ENCODE data around the gene MCC.

The MCC gene

DNA sequence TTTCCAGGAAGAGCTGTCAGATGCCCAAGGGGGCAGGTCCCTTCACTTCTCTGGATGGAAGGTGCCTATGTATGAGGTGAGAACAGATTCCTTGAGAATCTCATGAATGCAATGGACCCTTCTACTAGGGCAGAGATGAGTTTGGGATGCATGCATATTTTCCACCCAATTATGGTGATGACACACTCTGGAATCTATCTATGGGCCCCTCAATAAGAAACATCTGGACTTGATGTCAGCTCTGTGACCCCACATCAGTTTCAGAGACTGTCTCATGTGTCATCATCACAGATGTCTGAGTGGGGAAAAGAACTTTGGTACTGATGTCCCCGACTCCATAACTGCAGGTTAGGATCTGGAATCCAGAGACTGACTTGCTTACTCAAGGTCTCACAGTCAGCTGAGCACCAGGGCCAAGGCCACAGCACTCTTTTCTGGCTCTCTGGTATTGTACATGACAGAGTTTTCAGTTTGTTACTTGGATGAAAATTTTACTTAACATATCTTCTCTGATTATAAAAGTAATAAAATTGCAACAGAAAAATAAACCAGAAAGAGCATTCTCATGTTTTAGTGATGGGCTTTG is 334.6 kb downstream of the MCC start:
- no peak overlapping the region for H3K27ac ChIP-seq (ENCODE audit: low read depth in 2 of 2, low read length in 2 of 2)
- no peaks in the 10 kb centered on the region for H3K27me3 ChIP-seq (ENCODE audit: control insufficient read depth in 2 of 2, insufficient read depth in 2 of 2, low read length in 2 of 2)
- no peak overlapping the region for H3K9ac ChIP-seq (ENCODE audit: low read depth in 1 of 2, low read length in 2 of 2)
- H3K4me3 ChIP-seq (ENCODE audit: low read length in 2 of 2) = no peak overlapping the region
- no peaks in the 10 kb centered on the region for H3K36me3 ChIP-seq (ENCODE audit: control insufficient read depth in 2 of 2, insufficient read depth in 2 of 2, low read length in 2 of 2)
- H3K9me3 ChIP-seq (ENCODE audit: control insufficient read depth in 2 of 2, low read length in 2 of 2) = no peaks in the 10 kb centered on the region
- H3K4me1 ChIP-seq (ENCODE audit: control insufficient read depth in 2 of 2, insufficient read depth in 2 of 2, low read length in 2 of 2) = no peaks in the 10 kb centered on the region

DNA sequence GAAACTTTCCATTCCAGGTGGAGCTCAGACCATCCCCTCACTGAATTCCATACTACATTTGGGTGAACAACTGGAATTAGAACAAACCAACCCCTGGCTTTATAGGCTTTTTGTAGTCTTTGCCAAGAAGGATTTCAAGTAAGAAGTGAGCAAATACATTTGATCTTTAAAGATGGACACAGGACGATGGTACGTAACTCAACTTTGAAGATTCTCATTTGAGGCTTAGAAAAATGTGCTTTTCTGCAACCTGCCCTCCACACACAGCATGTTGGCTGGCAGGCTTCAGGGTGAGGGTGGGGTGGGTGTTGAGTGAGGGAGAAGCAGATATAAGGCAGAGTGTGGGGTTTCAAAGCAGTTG is 335.9 kb downstream of the MCC start:
- H3K9me3 ChIP-seq (ENCODE audit: control insufficient read depth in 2 of 2, low read length in 2 of 2) = no peaks in the 10 kb centered on the region
- no peaks in the 10 kb centered on the region for H3K27me3 ChIP-seq (ENCODE audit: control insufficient read depth in 2 of 2, insufficient read depth in 2 of 2, low read length in 2 of 2)
- no peak overlapping the region for H3K4me3 ChIP-seq (ENCODE audit: low read length in 2 of 2)
- no peaks in the 10 kb centered on the region for H3K36me3 ChIP-seq (ENCODE audit: control insufficient read depth in 2 of 2, insufficient read depth in 2 of 2, low read length in 2 of 2)
- H3K9ac ChIP-seq (ENCODE audit: low read depth in 1 of 2, low read length in 2 of 2) = no peak overlapping the region
- no peaks in the 10 kb centered on the region for H3K4me1 ChIP-seq (ENCODE audit: control insufficient read depth in 2 of 2, insufficient read depth in 2 of 2, low read length in 2 of 2)
- H3K27ac ChIP-seq (ENCODE audit: low read depth in 2 of 2, low read length in 2 of 2) = no peak overlapping the region

DNA sequence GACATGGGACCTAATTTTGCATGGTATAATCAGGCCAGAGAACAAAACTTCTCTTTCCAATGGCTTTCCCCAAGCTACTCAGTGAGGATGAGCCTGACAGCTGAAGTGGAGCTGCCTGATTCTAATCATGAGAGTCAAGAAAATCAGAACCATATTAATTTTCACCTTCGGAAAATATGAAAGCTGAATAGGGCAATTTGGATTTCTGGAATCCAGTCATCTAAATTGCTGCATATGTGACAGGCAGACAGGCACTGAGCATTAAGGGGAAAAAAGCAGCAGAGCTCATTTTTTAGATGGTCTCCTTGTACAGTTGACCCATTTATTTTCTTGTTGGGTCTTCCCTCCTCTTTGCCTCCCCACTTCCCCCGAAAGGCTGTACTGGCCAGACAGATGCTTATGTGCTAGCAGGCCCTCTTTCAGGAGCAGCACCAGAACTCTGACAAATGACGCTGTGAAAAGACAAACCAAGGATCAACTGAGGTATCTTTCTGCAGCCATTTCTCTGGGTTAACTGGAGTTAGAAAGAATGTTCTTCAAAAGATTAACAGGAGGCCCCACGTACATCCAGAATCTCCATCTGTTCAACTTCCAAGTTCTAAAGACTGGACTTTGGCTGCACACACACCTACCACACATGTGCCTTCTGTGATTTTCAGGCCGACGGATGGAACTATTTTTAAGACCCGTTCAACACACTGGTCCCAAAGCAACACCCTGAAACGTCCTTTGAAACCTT is 336.4 kb downstream of the MCC start:
- Histone ChIP-seq H3K27me3 (ENCODE audit: control insufficient read depth in 2 of 2, insufficient read depth in 2 of 2, low read length in 2 of 2) (no peaks in the 10 kb centered on the region), H3K9ac (ENCODE audit: low read depth in 1 of 2, low read length in 2 of 2) (no peak overlapping the region), H3K4me3 (ENCODE audit: low read length in 2 of 2) (no peak overlapping the region), H3K4me1 (ENCODE audit: control insufficient read depth in 2 of 2, insufficient read depth in 2 of 2, low read length in 2 of 2) (no peaks in the 10 kb centered on the region), H3K9me3 (ENCODE audit: control insufficient read depth in 2 of 2, low read length in 2 of 2) (no peaks in the 10 kb centered on the region), H3K27ac (ENCODE audit: low read depth in 2 of 2, low read length in 2 of 2) (no peak overlapping the region), H3K36me3 (ENCODE audit: control insufficient read depth in 2 of 2, insufficient read depth in 2 of 2, low read length in 2 of 2) (no peaks in the 10 kb centered on the region)

DNA sequence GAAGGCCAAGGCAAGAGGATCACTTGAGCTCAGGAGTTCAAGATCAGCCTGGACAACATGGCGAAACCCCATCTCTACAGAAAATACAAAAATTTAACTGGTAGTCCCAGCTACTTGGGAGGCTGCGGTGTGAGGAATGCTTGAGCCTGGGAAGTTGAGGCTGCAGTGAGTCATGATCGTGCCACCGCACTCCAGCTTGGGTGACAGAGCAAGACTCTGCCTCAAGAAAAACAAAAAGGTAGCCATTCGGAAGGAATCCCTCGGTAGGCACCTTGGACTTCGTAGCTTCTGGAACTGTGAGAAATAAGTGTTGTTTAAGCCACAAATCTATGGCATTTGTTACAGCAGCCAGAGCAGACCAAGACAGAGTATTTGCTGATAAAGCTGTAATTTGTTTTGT is 337.4 kb downstream of the MCC start:
- no peaks in the 10 kb centered on the region for H3K4me1 ChIP-seq (ENCODE audit: control insufficient read depth in 2 of 2, insufficient read depth in 2 of 2, low read length in 2 of 2)
- no peak overlapping the region for H3K4me3 ChIP-seq (ENCODE audit: low read length in 2 of 2)
- H3K9ac ChIP-seq (ENCODE audit: low read depth in 1 of 2, low read length in 2 of 2) = no peak overlapping the region
- no peaks in the 10 kb centered on the region for H3K36me3 ChIP-seq (ENCODE audit: control insufficient read depth in 2 of 2, insufficient read depth in 2 of 2, low read length in 2 of 2)
- H3K9me3 ChIP-seq (ENCODE audit: control insufficient read depth in 2 of 2, low read length in 2 of 2) = no peaks in the 10 kb centered on the region
- H3K27ac ChIP-seq (ENCODE audit: low read depth in 2 of 2, low read length in 2 of 2) = no peak overlapping the region
- H3K27me3 ChIP-seq (ENCODE audit: control insufficient read depth in 2 of 2, insufficient read depth in 2 of 2, low read length in 2 of 2) = no peaks in the 10 kb centered on the region

DNA sequence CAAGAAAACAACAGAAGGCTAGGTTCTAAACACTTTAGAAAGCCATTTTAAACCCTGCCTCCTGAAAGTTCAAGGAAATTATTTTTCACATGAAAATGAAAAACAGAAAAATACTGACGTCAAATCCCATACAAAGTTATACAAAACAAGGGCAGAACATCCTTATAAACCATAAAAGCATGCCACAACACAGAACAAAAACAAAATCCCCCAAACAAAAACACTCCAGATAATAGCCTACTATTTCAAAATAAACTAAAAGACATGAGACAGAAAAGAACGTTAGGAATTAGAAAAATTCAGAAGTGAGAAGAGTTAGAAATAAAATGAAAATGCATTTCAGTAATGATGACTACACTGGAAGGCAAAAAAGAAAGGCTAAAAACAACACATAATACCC is 338.0 kb downstream of the MCC start:
- Histone ChIP-seq H3K9ac (ENCODE audit: low read depth in 1 of 2, low read length in 2 of 2) (no peak overlapping the region), H3K4me3 (ENCODE audit: low read length in 2 of 2) (no peak overlapping the region), H3K4me1 (ENCODE audit: control insufficient read depth in 2 of 2, insufficient read depth in 2 of 2, low read length in 2 of 2) (no peaks in the 10 kb centered on the region), H3K36me3 (ENCODE audit: control insufficient read depth in 2 of 2, insufficient read depth in 2 of 2, low read length in 2 of 2) (no peaks in the 10 kb centered on the region), H3K9me3 (ENCODE audit: control insufficient read depth in 2 of 2, low read length in 2 of 2) (no peaks in the 10 kb centered on the region), H3K27me3 (ENCODE audit: control insufficient read depth in 2 of 2, insufficient read depth in 2 of 2, low read length in 2 of 2) (no peaks in the 10 kb centered on the region), H3K27ac (ENCODE audit: low read depth in 2 of 2, low read length in 2 of 2) (no peak overlapping the region)

DNA sequence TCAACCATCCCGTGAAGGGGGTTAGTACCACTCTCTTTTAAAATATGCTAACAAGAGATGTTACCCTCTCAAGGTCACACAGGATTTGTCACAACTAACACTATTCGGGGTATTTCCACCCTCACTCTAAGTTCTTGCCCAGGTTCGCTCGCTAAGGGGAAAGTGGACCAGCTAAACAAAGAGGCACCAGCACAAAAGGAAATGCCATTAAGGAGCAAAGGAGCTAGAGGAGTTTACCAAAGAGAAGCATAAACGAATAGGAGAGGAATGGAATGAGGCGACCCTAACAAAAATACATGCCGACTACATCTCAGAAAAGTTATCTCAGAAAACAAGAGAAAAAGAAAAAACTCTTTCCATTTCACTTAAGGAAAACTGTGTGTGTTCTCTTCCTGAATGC is 340.7 kb downstream of the MCC start:
- no peak overlapping the region for H3K27ac ChIP-seq (ENCODE audit: low read depth in 2 of 2, low read length in 2 of 2)
- no peak overlapping the region for H3K9ac ChIP-seq (ENCODE audit: low read depth in 1 of 2, low read length in 2 of 2)
- no peaks in the 10 kb centered on the region for H3K4me1 ChIP-seq (ENCODE audit: control insufficient read depth in 2 of 2, insufficient read depth in 2 of 2, low read length in 2 of 2)
- H3K27me3 ChIP-seq (ENCODE audit: control insufficient read depth in 2 of 2, insufficient read depth in 2 of 2, low read length in 2 of 2) = no peaks in the 10 kb centered on the region
- no peaks in the 10 kb centered on the region for H3K36me3 ChIP-seq (ENCODE audit: control insufficient read depth in 2 of 2, insufficient read depth in 2 of 2, low read length in 2 of 2)
- no peaks in the 10 kb centered on the region for H3K9me3 ChIP-seq (ENCODE audit: control insufficient read depth in 2 of 2, low read length in 2 of 2)
- no peak overlapping the region for H3K4me3 ChIP-seq (ENCODE audit: low read length in 2 of 2)

DNA sequence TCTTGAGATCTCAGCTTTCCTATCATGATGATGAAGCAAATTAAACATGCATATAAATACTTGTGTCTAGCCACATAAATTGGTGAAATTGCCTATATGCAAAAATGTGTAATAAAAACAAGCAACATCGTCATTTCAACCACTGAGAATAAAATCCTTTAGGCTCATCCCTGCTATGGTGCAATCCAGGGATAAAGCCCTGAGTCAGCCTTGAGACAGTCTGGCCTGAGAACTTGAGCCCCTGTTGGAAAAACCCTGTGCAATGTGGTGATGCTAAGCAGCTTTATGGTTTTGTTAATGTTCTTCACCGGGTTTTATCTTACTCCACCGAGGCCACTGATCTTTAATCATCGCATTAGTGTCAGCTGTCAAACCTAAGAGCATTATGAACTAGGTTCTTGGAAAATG is 341.1 kb downstream of the MCC start:
- Histone ChIP-seq H3K4me3 (ENCODE audit: low read length in 2 of 2) (no peak overlapping the region), H3K9ac (ENCODE audit: low read depth in 1 of 2, low read length in 2 of 2) (no peak overlapping the region), H3K9me3 (ENCODE audit: control insufficient read depth in 2 of 2, low read length in 2 of 2) (no peaks in the 10 kb centered on the region), H3K27ac (ENCODE audit: low read depth in 2 of 2, low read length in 2 of 2) (no peak overlapping the region), H3K36me3 (ENCODE audit: control insufficient read depth in 2 of 2, insufficient read depth in 2 of 2, low read length in 2 of 2) (no peaks in the 10 kb centered on the region), H3K27me3 (ENCODE audit: control insufficient read depth in 2 of 2, insufficient read depth in 2 of 2, low read length in 2 of 2) (no peaks in the 10 kb centered on the region), H3K4me1 (ENCODE audit: control insufficient read depth in 2 of 2, insufficient read depth in 2 of 2, low read length in 2 of 2) (no peaks in the 10 kb centered on the region)

DNA sequence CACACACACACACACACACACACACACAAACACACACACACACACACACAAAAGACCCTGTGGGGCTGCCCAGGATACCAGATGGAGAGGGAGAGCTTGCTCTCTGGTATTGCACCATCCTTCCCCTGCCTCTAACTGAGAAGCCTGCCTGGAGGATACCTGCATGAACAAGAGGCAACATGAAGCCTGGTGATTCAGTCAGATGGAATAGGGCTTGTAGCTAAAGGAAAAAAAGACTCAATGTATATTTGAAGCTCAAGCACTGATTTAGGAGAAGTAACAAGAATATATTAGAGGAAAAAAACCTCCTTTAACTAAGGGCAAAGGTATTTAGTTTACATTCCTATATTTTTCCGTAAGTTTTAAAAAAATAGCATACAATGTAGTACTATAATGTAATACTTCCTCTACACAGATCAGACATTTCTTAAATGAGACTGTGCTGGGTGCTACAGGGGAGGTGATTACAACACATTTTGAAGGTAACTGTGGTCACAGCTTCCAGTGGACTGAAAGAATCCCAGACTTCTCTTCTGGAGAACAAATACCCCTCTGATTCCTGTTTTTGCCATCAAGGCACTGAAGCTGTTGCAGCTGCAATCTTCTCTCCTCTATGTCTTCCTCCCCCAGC is 342.4 kb downstream of the MCC start:
- Histone ChIP-seq H3K9me3 (ENCODE audit: control insufficient read depth in 2 of 2, low read length in 2 of 2) (no peaks in the 10 kb centered on the region), H3K4me1 (ENCODE audit: control insufficient read depth in 2 of 2, insufficient read depth in 2 of 2, low read length in 2 of 2) (no peaks in the 10 kb centered on the region), H3K27ac (ENCODE audit: low read depth in 2 of 2, low read length in 2 of 2) (no peak overlapping the region), H3K27me3 (ENCODE audit: control insufficient read depth in 2 of 2, insufficient read depth in 2 of 2, low read length in 2 of 2) (no peaks in the 10 kb centered on the region), H3K36me3 (ENCODE audit: control insufficient read depth in 2 of 2, insufficient read depth in 2 of 2, low read length in 2 of 2) (no peaks in the 10 kb centered on the region), H3K9ac (ENCODE audit: low read depth in 1 of 2, low read length in 2 of 2) (no peak overlapping the region), H3K4me3 (ENCODE audit: low read length in 2 of 2) (no peak overlapping the region)

DNA sequence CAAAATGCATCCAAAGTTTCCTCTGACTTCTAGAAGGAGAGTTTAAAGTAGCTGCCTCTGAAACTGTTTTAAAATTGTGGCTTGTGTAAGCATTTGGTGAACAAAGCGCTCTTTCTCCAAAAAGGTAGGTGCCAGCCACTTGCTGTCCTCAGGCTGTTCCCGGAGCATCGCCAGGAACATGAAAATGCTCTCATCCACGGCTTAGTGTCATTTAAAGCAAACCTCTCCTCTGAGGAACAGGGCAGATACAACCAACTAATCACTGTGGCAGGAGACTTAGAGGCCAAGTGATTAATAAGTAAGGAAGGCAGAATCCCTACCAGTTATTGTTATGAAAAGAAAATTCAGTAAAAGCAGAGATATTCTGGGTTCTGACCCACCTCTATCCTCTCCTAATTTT is 346.1 kb downstream of the MCC start:
- no peaks in the 10 kb centered on the region for H3K36me3 ChIP-seq (ENCODE audit: control insufficient read depth in 2 of 2, insufficient read depth in 2 of 2, low read length in 2 of 2)
- no peaks in the 10 kb centered on the region for H3K9me3 ChIP-seq (ENCODE audit: control insufficient read depth in 2 of 2, low read length in 2 of 2)
- no peak overlapping the region for H3K4me3 ChIP-seq (ENCODE audit: low read length in 2 of 2)
- no peaks in the 10 kb centered on the region for H3K27me3 ChIP-seq (ENCODE audit: control insufficient read depth in 2 of 2, insufficient read depth in 2 of 2, low read length in 2 of 2)
- no peak overlapping the region for H3K27ac ChIP-seq (ENCODE audit: low read depth in 2 of 2, low read length in 2 of 2)
- no peaks in the 10 kb centered on the region for H3K4me1 ChIP-seq (ENCODE audit: control insufficient read depth in 2 of 2, insufficient read depth in 2 of 2, low read length in 2 of 2)
- no peak overlapping the region for H3K9ac ChIP-seq (ENCODE audit: low read depth in 1 of 2, low read length in 2 of 2)

DNA sequence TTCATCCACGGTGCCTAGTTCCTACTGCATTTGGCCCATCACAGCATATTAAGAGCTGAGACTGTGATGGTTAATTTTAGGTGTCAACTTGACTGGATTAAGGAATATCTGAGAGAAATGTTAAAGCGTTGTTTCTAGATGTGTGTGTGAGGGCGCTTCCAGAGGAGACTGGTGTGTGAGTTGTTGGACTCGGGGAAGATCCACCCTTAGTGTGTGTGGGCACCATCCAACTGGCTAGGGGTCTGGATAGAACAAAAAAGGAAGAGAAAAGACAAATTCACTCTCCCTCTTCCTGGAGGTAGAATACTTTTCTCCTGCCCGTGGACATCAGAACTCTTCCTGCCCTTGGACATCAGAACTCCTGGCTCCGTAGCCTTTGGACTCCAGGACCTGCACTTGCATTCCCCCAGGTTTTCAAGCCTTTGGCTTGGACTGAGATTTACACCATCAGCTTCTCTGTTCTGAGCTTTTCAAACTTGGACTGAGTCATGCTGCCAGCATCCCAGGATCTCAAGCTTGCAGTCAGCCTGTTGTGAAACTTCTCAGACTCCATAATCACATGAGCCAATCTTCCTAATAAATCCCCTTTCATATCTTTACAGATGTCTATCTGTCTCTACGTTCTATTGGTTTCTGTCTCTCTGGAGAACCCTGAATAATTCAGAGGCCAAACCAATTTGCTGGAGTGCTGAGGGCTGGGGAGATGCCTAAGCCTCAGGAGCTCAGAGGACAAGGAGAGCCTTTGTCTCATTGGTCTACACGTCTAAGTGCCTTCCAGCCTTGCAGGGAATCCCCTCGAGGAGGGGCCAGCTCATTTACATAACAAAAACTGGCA is 347.2 kb downstream of the MCC start:
- Histone ChIP-seq H3K4me1 (ENCODE audit: control insufficient read depth in 2 of 2, insufficient read depth in 2 of 2, low read length in 2 of 2) (no peaks in the 10 kb centered on the region), H3K4me3 (ENCODE audit: low read length in 2 of 2) (no peak overlapping the region), H3K27ac (ENCODE audit: low read depth in 2 of 2, low read length in 2 of 2) (no peak overlapping the region)

More for the DNA sequence above, 347.2 kb downstream of the MCC start:
- Histone ChIP-seq H3K9me3 (ENCODE audit: control insufficient read depth in 2 of 2, low read length in 2 of 2) (no peaks in the 10 kb centered on the region), H3K27me3 (ENCODE audit: control insufficient read depth in 2 of 2, insufficient read depth in 2 of 2, low read length in 2 of 2) (no peaks in the 10 kb centered on the region), H3K36me3 (ENCODE audit: control insufficient read depth in 2 of 2, insufficient read depth in 2 of 2, low read length in 2 of 2) (no peaks in the 10 kb centered on the region), H3K9ac (ENCODE audit: low read depth in 1 of 2, low read length in 2 of 2) (no peak overlapping the region)

Measured in mucosa of rectum (tissue), 2 donors.